Activated T-helper 9 cell treated with anti-CD3 and anti-CD28 coated beads, Interleukin-2, amount 50 U/mL, for 16 hours (primary cell): Measurements from ENCODE around the gene ARID1B.

Experiments
- DNase-seq: peaks from one replicate; pipeline ENCODE4 v3.0.0-alpha.2; 2020; ENCODE audit warnings: low read depth

ARID1B gene

GRCh38 chr6:156906451-156906850 is 129.3 kb downstream of the ARID1B start:
- no peak for DNase-seq

- no peak for DNase-seq
Observed at GRCh38 chr6:156909212-156910010, 132.2 kb downstream of the ARID1B start.

- DNase-seq, result no peak
Observed at GRCh38 chr6:156910011-156910334, 132.8 kb downstream of the ARID1B start.

- no peak for DNase-seq
Observed at GRCh38 chr6:156910938-156911337, 133.8 kb downstream of the ARID1B start.

GRCh38 chr6:156911581-156911980 is 134.4 kb downstream of the ARID1B start:
- no peak for DNase-seq

GRCh38 chr6:156912431-156912830 is 135.3 kb downstream of the ARID1B start:
- DNase-seq, result no peak

- DNase-seq, result no peak
Observed at GRCh38 chr6:156914181-156914580, 137.0 kb downstream of the ARID1B start.

- DNase-seq, result no peak
Observed at GRCh38 chr6:156916130-156916801, 139.1 kb downstream of the ARID1B start.

- DNase-seq, result no peak
Observed at GRCh38 chr6:156917213-156917612, 140.0 kb downstream of the ARID1B start.

- no peak for DNase-seq
Observed at GRCh38 chr6:156918647-156919046, 141.5 kb downstream of the ARID1B start.

GRCh38 chr6:156919370-156919769 is 142.2 kb downstream of the ARID1B start:
- no peak for DNase-seq

- no peak for DNase-seq
Observed at GRCh38 chr6:156919814-156920369, 142.7 kb downstream of the ARID1B start.

- no peak for DNase-seq
Observed at GRCh38 chr6:156924246-156924645, 147.1 kb downstream of the ARID1B start.

- DNase-seq, result no peak
Observed at GRCh38 chr6:156925026-156925425, 147.8 kb downstream of the ARID1B start.

- DNase-seq, result no peak
Observed at GRCh38 chr6:156925718-156926607, 148.8 kb downstream of the ARID1B start.

GRCh38 chr6:156928126-156928525 is 150.9 kb downstream of the ARID1B start:
- no peak for DNase-seq

- no peak for DNase-seq
Observed at GRCh38 chr6:156928972-156929371, 151.8 kb downstream of the ARID1B start.

- no peak for DNase-seq
Observed at GRCh38 chr6:156931283-156931682, 154.1 kb downstream of the ARID1B start.

GRCh38 chr6:156933201-156934068 is 156.3 kb downstream of the ARID1B start:
- DNase-seq, result no peak

- no peak for DNase-seq
Observed at GRCh38 chr6:156934069-156934460, 156.9 kb downstream of the ARID1B start.

- DNase-seq, result no peak
Observed at GRCh38 chr6:156935000-156935399, 157.8 kb downstream of the ARID1B start.
